SK-MEL-5 (cell line): ENCODE results near the gene C22orf15. TPM values are rescaled to one million over a fixed set of nuclear protein-coding genes. Genes with fewer than 3 reads are reported as not detected.

Source experiments
- DNase-seq: peaks from one replicate; pipeline ENCODE4 v3.0.0-alpha.2; 2016; ENCODE audit warnings: low read depth, low spot score
- in situ Hi-C: cut with HindIII; loops from 2 replicates; pipeline ENCODE4 v1.10.0; 2016; ENCODE audit warnings: low sequenced_read_pairs, high pct_unique_total_duplicates, low pct_unique_long_range_greater_than_20kb
- total RNA-seq: library from RNA; depleted of rRNA; stranded (reverse); fragments of >200 nt; shearing (Covaris generic); gene quantifications from 2 replicates; pipeline ENCODE4 v1.2.3, GENCODE V29; 2014; rRNA removed

The C22orf15 gene
- total RNA-seq, 1 experiment from 2014 or later, result not detected

DNA sequence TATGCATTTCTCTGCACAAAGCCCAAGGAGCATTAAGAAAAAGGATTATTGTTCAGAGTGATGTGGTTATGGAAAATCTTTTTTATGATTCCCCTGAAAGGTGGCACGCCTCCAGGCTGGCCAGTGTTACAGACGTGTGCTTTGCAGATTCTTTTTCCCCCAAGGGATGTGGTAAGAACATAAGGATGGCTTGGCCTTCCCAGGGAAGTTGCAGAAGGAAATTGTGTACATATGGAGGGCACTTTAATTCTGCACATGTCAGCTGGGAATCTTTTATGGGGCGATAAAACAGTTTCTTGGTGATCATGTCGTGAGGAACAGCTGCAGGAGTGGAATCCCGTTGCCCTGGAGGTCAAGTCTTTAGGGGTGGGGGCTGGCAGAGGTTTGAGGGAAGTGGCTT, 33.7 kb downstream of the C22orf15 start:
- in situ Hi-C loops, result no loop called here
- DNase-seq, result peak; percentile 84

DNA sequence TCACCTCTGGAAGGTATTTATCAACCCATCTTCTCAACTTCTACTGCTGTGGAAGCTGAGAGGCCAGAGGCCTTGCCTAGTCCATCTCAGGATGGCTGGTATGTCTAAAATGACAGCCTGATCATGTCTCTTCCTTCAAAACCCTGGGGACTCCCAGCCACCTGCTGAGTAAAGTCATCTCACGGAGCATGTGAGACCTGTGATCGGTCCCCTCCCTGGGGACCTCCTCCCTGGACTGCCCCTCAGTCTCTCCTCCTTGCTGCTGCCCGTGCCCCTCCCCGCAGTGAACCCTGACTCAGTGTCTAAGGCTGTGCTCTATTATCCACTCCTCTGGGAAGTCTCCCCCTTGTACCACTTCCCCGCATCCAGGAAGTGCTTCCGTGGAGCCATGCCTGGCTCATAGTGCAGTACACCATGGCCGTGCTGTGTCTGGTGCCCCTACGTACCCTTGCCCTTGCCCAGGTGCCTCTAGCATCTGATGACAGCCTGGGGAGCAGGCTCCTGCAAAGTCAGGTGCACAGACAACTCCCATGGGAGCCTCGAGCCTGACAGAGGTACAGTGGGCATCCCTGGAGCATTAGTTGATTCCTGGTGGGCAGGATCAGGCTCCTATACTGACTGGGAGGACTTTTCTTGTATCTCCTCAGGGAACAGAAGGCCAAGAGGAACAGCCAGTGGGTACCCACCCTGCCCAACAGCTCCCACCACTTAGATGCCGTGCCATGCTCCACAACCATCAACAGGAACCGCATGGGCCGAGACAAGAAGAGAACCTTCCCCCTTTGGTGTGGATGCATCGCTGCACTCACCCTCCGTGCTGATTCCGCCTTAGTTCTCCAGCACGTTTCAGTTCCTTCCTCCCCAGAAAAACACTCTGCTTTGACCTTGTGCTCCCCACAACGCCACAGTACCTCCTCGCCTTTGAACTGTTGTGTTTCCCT, 37.8 kb downstream of the C22orf15 start:
- in situ Hi-C loops, result no loop called here
- no peak for DNase-seq

DNA sequence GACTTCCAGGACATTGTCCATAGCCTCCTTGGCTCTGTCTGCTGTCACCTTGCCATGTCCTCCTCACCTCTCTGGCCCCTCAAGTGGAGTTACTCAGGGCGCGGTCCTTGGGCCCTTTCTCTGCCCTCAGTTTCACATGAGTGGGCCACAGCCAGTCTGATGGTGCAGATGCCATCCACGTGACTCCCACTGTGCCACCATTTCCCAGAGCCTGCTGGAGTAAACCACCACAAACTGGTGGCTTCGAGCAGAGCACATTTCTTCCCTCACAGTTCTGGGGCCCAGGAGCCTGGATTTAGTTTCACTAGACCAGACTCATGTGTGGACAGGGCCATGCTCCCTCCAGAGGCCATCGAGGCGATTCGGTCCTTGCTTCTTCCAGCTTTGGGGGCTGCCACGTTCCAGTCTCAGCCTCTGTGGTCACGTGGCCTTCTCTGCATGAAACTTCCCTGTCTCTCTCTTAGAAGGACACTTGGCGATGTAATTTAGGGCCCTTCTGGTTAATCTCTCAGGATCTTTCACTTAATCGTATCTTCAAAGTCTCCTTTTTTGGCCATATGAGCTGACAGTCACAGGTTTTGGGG, 38.5 kb downstream of the C22orf15 start:
- in situ Hi-C loops, result no loop called here
- DNase-seq, result no peak

DNA sequence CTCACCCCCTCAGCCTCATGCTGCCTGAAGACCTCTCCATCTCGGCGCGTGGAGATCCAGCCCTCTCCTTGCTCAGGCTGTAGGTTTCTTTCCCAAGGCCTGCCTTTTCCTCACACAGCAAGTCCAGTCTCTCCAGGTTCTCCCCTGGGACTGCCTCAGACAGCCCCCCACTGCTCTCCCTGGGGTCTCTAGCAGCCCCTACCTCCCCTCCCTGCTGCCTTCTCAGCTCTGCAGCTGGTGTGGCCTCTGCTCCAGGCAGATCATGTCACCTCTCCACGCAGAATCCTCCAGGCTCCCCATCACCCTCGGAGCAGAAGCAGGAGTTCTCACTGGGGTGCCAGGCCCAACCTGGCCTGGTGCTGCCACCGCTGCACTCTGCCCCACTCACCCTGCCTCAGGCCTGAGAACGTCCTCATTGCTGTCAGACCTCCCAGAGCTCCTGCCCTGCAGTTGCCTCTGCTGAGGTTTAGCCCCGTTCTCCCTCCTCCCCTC, 39.1 kb downstream of the C22orf15 start:
- no peak for DNase-seq

DNA sequence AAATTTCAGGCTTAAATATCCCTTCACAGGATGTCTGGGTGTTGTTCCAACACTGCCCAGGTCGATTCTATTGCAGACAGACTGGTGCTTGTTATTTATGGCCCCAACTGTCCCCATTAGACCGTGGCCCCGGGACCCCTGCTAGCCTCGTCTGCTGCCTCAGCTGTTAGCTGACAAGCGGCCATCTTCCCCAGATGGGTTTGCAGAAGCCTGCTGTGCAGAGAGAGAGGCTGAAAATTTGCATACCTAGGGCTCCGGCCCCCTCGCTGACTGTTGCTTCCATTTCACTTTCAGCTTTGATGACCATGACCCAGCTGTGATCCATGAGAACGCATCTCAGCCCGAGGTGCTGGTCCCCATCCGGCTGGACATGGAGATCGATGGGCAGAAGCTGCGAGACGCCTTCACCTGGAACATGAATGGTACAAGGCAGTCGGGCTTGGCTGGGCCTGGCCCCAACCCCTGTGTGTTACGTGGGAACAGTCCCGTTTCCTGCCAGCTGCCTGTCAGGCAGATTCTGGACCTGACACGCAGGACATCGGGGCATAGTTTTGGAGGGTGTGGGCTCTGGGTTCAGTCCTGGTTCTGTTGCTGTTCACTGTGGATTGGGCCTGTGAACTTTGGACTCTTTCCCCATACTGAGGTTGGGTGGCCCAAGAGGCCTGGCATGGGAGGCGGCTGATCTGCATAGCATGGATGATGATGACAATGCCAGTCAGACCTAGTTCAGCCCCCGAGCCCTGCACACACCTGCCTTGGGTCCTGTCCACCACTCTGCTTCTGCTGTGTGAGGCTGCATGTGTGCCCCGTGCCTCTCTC, 40.4 kb downstream of the C22orf15 start:
- no peak for DNase-seq
- in situ Hi-C loops, result no loop called here

More for the DNA sequence above, 39.1 kb downstream of the C22orf15 start:
- in situ Hi-C loops, result no loop called here

DNA sequence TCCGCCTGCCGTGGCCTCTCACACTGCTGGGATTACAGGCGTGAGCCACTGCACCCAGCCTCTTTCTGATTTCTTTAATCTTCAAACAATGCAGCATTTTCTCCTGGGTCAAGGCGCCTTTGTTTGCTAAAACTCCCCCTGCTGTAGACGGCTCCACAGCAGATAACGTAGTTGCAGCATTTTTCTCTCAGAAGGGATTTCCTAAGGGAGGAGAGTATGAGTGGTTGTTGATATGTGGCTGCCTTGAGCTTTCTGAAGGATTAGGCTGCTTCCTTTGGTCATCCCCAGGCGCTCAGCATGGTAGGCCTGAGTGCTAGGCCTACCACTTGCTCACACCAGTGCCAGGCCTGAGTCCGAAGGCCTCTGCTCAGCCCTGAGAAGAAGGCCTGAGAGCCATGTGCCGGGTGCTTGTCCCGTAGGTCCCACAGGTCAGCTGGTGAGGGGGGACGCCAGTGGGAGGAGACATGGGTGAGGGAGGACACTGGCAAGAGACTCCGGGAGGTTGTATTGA, 42.0 kb downstream of the C22orf15 start:
- DNase-seq, result no peak
- in situ Hi-C loops, result no loop called here

DNA sequence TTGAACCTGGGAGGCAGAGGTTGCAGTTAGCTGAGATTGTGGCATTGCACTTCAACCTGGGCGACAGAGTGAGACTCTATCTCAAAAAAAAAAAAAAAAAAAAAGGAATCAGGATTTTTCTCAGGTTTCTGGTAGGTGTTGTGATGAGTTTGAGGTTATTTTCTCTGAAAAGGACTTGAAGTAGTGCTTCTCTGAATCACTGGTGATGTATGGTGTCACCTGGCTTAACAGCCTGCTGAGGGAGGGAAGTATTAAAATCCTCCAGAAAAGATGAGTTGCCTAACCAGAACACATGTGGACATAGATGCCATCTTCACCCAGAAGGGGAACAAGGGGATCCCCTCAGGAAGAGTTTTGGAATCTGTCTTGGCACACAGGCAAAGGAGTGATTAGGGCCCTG, 44.0 kb downstream of the C22orf15 start:
- in situ Hi-C loops, result no loop called here
- no peak for DNase-seq

DNA sequence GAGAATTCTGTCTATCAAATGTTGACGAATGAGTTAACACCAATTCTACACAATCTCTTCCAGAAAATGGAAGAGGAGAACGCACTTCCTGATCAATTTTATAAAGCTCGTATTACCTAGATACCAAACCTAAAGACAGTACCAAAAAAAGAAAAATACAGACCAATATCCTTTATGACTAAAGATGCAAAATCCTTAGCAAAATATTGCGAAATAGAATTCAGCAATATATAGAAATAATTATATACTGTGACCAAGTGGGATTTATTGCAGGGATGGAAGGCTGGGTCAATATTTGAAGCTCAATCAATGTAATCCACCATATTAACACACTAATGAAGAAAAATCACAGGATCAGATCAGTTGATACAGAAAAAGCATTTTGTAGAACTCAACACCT, 49.6 kb downstream of the C22orf15 start:
- DNase-seq, result no peak
- in situ Hi-C loops, result no loop called here

Other genes with a start within 250 kb of the C22orf15 start
- gene IGLL1, start 182.7 kb upstream of the C22orf15 start, total RNA-seq, result not detected in 2 replicates
- gene DRICH1, start 130.7 kb upstream of the C22orf15 start, total RNA-seq, result not detected in 2 replicates
- gene RGL4, start 72.0 kb upstream of the C22orf15 start, total RNA-seq, result not detected in 2 replicates
- gene ZNF70, start 11.9 kb upstream of the C22orf15 start, total RNA-seq, result 5.2 and 5.7 TPM in 2 replicates
- gene VPREB3, start 8.6 kb upstream of the C22orf15 start, total RNA-seq, result not detected in 2 replicates
- 76.0 and 90.5 TPM in 2 replicates for gene CHCHD10, start 5.0 kb downstream of the C22orf15 start, total RNA-seq
- 1.1 TPM in 2 replicates for gene MMP11, start 9.9 kb downstream of the C22orf15 start, total RNA-seq
- 71.1 and 78.4 TPM in 2 replicates for gene SMARCB1, start 24.0 kb downstream of the C22orf15 start, total RNA-seq
- 0.13 and 0.26 TPM in 2 replicates for gene DERL3, start 76.0 kb downstream of the C22orf15 start, total RNA-seq
- 20.6 and 20.7 TPM in 2 replicates for gene SLC2A11, start 94.9 kb downstream of the C22orf15 start, total RNA-seq
- 837 and 896 TPM in 2 replicates for gene MIF, start 131.4 kb downstream of the C22orf15 start, total RNA-seq
- gene GSTT2B, start 198.2 kb downstream of the C22orf15 start, total RNA-seq, result 1.2 TPM in 2 replicates
- 1.6 and 1.8 TPM in 2 replicates for gene DDTL, start 203.9 kb downstream of the C22orf15 start, total RNA-seq
- gene DDT, start 211.5 kb downstream of the C22orf15 start, total RNA-seq, result 397 and 481 TPM in 2 replicates
- gene GSTT2, start 217.1 kb downstream of the C22orf15 start, total RNA-seq, result not detected in 2 replicates
- not detected in 2 replicates for gene GSTT4, start 242.5 kb downstream of the C22orf15 start, total RNA-seq
- 28.4 and 29.1 TPM in 2 replicates for gene CABIN1, start 248.3 kb downstream of the C22orf15 start, total RNA-seq